DLD1 (cell line): ENCODE data around the gene SPTB.

ENCODE experiments used
- in situ Hi-C: cut with HindIII; loops from 2 replicates; pipeline ENCODE4 v1.10.0; 2017; ENCODE audit warnings: low sequenced_read_pairs

The SPTB gene

GRCh38 chr14:64855721-64856528, 23.8 kb downstream of the SPTB start:
- in situ Hi-C loops = no loop called here

- in situ Hi-C loops = no loop called here
Observed at GRCh38 chr14:64850369-64851137, 29.2 kb downstream of the SPTB start.

- in situ Hi-C loops = no loop called here
Observed at GRCh38 chr14:64849940-64850339, 29.8 kb downstream of the SPTB start.

GRCh38 chr14:64848239-64848638, 31.5 kb downstream of the SPTB start:
- in situ Hi-C loops = no loop called here

- in situ Hi-C loops = no loop called here
Observed at GRCh38 chr14:64846319-64846718, 33.4 kb downstream of the SPTB start.

- in situ Hi-C loops = no loop called here
Observed at GRCh38 chr14:64845878-64846277, 33.8 kb downstream of the SPTB start.

GRCh38 chr14:64844969-64845536, 34.7 kb downstream of the SPTB start:
- in situ Hi-C loops = no loop called here

GRCh38 chr14:64844272-64844671, 35.4 kb downstream of the SPTB start:
- in situ Hi-C loops = no loop called here

- in situ Hi-C loops = no loop called here
Observed at GRCh38 chr14:64843548-64843947, 36.2 kb downstream of the SPTB start.

- in situ Hi-C loops = no loop called here
Observed at GRCh38 chr14:64841772-64842750, 37.6 kb downstream of the SPTB start.

GRCh38 chr14:64841121-64841651, 38.5 kb downstream of the SPTB start:
- in situ Hi-C loops = no loop called here

- in situ Hi-C loops = no loop called here
Observed at GRCh38 chr14:64838656-64839055, 41.1 kb downstream of the SPTB start.

GRCh38 chr14:64835431-64835830, 44.3 kb downstream of the SPTB start:
- in situ Hi-C loops = no loop called here

- in situ Hi-C loops = no loop called here
Observed at GRCh38 chr14:64834965-64835364, 44.7 kb downstream of the SPTB start.

- in situ Hi-C loops = no loop called here
Observed at GRCh38 chr14:64831419-64831818, 48.3 kb downstream of the SPTB start.

- in situ Hi-C loops = no loop called here
Observed at GRCh38 chr14:64830961-64831360, 48.7 kb downstream of the SPTB start.

GRCh38 chr14:64828071-64828470, 51.6 kb downstream of the SPTB start:
- in situ Hi-C loops = no loop called here

GRCh38 chr14:64826845-64827244, 52.9 kb downstream of the SPTB start:
- in situ Hi-C loops = no loop called here

- in situ Hi-C loops = no loop called here
Observed at GRCh38 chr14:64826333-64826732, 53.4 kb downstream of the SPTB start.

- in situ Hi-C loops = no loop called here
Observed at GRCh38 chr14:64825509-64825908, 54.2 kb downstream of the SPTB start.
